Osteoblast (primary cell): Measurements from ENCODE around the gene TRIM14. TPM values are rescaled to one million over a fixed set of nuclear protein-coding genes. Genes with fewer than 3 reads are reported as not detected.

Source experiments
- DNase-seq: peaks from one replicate; pipeline ENCODE4 v3.0.0; 2011; ENCODE audit warnings: low spot score, mixed read lengths; ENCODE audit not compliant: insufficient read length; ENCODE audit errors: missing footprints
- H2AFZ ChIP-seq: 2 replicates; pipeline ENCODE4 v1.6.0; 2011; ENCODE audit warnings: mild to moderate bottlenecking, low read length
- H3K27ac ChIP-seq: 2 replicates; pipeline ENCODE4 v1.5.1; 2011; ENCODE audit warnings: mild to moderate bottlenecking, low read depth, low read length, moderate library complexity
- H3K27me3 ChIP-seq: 2 replicates; pipeline ENCODE4 v1.6.0; 2012; ENCODE audit warnings: mild to moderate bottlenecking, control low read depth, inconsistent platforms, low read length, moderate library complexity; ENCODE audit not compliant: insufficient read depth
- H3K36me3 ChIP-seq: 2 replicates; pipeline ENCODE4 v1.5.1; 2011; ENCODE audit warnings: mild to moderate bottlenecking, low read length, control low read depth, moderate library complexity; ENCODE audit not compliant: insufficient read depth
- H3K4me1 ChIP-seq: 2 replicates; pipeline ENCODE4 v1.5.1; 2011; ENCODE audit warnings: mild to moderate bottlenecking, low read length, control low read depth, moderate library complexity; ENCODE audit not compliant: insufficient read depth
- H3K4me2 ChIP-seq: 2 replicates; pipeline ENCODE4 v1.6.0; 2011; ENCODE audit warnings: mild to moderate bottlenecking, low read length; ENCODE audit not compliant: insufficient read depth
- H3K4me3 ChIP-seq: fragments of 200-600 bp; sonication (generic); 3 replicates; pipeline ENCODE4 v1.5.1; 2012; ENCODE audit warnings: mild to moderate bottlenecking, low read length, inconsistent platforms; ENCODE audit not compliant: insufficient read depth
- H3K79me2 ChIP-seq: 2 replicates; pipeline ENCODE4 v1.6.0; 2012; ENCODE audit warnings: mild to moderate bottlenecking, low read length, control low read depth, inconsistent platforms; ENCODE audit not compliant: insufficient read depth
- H3K9me3 ChIP-seq: 2 replicates; pipeline ENCODE4 v1.5.1; 2011; ENCODE audit warnings: low read depth, low read length, control low read depth
- H4K20me1 ChIP-seq: 2 replicates; pipeline ENCODE4 v1.6.0; 2012; ENCODE audit warnings: mild to moderate bottlenecking, low read length, control low read depth; ENCODE audit not compliant: insufficient read depth
- total RNA-seq: library from RNA; depleted of rRNA; stranded (reverse); fragments of >200 nt; gene quantifications from 2 replicates; pipeline ENCODE4 v1.2.3, GENCODE V29; 2012
- TF ChIP-seq, protein P1 (sequence below): IDR thresholded peaks from 2 replicates; pipeline ENCODE4 v1.5.1; 2011; ENCODE audit warnings: mild to moderate bottlenecking, low read depth, low read length, moderate library complexity; ENCODE audit errors: extremely low read depth

Gene TRIM14
- total RNA-seq, 1 donor, result 1.1 TPM

- Histone ChIP-seq H3K9me3 (no peaks in the 10 kb centered on the region), H3K4me3 (no peak overlapping the region), H3K36me3 (no peaks in the 10 kb centered on the region), H3K79me2 (no peaks in the 10 kb centered on the region), H4K20me1 (no peaks in the 10 kb centered on the region), H3K27me3 (no peaks in the 10 kb centered on the region), H2AFZ (no peak overlapping the region), H3K4me1 (no peaks in the 10 kb centered on the region), H3K4me2 (no peak overlapping the region), H3K27ac (no peak overlapping the region)
- no peak for DNase-seq
- TF ChIP-seq, protein P1, sequence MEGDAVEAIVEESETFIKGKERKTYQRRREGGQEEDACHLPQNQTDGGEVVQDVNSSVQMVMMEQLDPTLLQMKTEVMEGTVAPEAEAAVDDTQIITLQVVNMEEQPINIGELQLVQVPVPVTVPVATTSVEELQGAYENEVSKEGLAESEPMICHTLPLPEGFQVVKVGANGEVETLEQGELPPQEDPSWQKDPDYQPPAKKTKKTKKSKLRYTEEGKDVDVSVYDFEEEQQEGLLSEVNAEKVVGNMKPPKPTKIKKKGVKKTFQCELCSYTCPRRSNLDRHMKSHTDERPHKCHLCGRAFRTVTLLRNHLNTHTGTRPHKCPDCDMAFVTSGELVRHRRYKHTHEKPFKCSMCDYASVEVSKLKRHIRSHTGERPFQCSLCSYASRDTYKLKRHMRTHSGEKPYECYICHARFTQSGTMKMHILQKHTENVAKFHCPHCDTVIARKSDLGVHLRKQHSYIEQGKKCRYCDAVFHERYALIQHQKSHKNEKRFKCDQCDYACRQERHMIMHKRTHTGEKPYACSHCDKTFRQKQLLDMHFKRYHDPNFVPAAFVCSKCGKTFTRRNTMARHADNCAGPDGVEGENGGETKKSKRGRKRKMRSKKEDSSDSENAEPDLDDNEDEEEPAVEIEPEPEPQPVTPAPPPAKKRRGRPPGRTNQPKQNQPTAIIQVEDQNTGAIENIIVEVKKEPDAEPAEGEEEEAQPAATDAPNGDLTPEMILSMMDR, result no peak
Observed at GRCh38 chr9:98099898-98100297, 19.1 kb downstream of the TRIM14 start.

DNA sequence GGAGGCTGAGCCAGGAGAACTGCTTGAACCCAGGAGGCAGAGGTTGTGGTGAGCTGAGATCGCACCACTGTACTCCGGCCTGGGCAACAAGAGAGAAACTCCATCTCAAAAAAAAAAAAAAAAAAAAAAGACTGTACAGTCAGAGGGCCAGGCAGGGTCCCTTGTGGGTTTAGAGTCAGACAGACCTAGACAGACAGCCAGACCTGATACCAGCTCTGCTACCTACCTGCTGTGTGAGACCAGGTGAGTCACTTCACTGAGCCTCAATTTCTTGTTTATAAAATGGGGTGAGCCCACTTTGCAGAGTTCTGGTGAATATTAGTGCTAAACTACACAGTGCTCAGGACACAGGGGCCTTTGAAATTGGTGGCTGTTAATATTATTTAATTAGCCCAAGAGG lies 19.7 kb downstream of the TRIM14 start:
- no peak overlapping the region for H3K4me3 ChIP-seq
- H3K36me3 ChIP-seq, result no peaks in the 10 kb centered on the region
- H3K4me1 ChIP-seq, result no peaks in the 10 kb centered on the region
- TF ChIP-seq, protein P1, result no peak
- H3K27ac ChIP-seq, result no peak overlapping the region
- H2AFZ ChIP-seq, result no peak overlapping the region
- H3K9me3 ChIP-seq, result no peaks in the 10 kb centered on the region
- H3K79me2 ChIP-seq, result no peaks in the 10 kb centered on the region
- H3K4me2 ChIP-seq, result no peak overlapping the region
- H4K20me1 ChIP-seq, result no peaks in the 10 kb centered on the region
- no peaks in the 10 kb centered on the region for H3K27me3 ChIP-seq
- DNase-seq, result no peak

DNA sequence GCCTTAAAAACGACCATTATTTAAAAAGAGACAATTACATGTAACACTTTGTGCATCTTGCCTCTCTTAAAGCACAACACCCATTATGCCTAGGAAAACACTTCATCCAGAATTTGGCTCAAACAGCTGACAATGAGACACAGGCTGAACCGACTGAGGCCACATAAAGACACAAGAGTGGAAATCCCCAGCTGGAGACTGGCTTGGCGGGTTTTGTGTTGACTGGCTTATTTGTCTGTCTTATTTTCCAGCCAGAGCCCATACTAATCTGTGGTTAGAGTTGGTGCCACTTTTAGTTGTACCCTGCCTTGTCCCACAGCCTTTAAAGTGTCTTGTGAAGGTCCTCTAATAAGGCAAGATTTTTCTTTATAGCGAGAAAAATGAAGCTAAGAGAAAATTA lies 21.2 kb downstream of the TRIM14 start:
- Histone ChIP-seq H3K9me3 (no peaks in the 10 kb centered on the region), H2AFZ (no peak overlapping the region), H3K4me2 (no peak overlapping the region), H4K20me1 (no peaks in the 10 kb centered on the region), H3K79me2 (no peaks in the 10 kb centered on the region), H3K4me3 (no peak overlapping the region), H3K4me1 (no peaks in the 10 kb centered on the region), H3K27ac (no peak overlapping the region), H3K36me3 (no peaks in the 10 kb centered on the region), H3K27me3 (no peaks in the 10 kb centered on the region)
- TF ChIP-seq, protein P1, result no peak
- DNase-seq, result no peak

DNA sequence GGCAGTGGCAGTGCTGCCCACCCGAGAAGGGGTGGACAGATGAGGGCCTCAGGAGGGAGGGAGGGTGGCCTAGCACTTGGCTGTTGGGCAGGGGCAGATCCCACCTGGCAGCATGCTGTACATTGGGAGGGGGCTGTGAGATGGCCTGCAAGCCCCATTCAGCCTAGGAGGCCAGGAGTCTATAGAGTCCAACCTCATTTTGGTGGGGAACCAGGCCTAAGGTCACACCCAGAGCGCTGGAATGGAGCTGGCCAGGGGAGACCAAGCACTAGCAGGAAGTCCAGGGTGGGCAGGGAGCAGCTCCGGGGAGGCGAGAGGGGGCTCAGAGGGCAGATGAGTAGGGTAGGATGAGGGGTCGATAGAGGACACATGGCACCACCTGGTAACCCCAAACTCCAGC lies 22.9 kb downstream of the TRIM14 start:
- no peaks in the 10 kb centered on the region for H3K79me2 ChIP-seq
- no peaks in the 10 kb centered on the region for H4K20me1 ChIP-seq
- no peaks in the 10 kb centered on the region for H3K36me3 ChIP-seq
- H3K4me3 ChIP-seq, result no peak overlapping the region
- no peaks in the 10 kb centered on the region for H3K9me3 ChIP-seq
- H2AFZ ChIP-seq, result no peak overlapping the region
- DNase-seq, result no peak
- no peak overlapping the region for H3K4me2 ChIP-seq
- no peaks in the 10 kb centered on the region for H3K27me3 ChIP-seq
- TF ChIP-seq, protein P1, result no peak
- H3K4me1 ChIP-seq, result no peaks in the 10 kb centered on the region
- H3K27ac ChIP-seq, result no peak overlapping the region
